Inflammatory macrophage (primary cell): ENCODE data around the gene P2RY14.

Experiments
- DNase-seq, 2 donors: peaks; one replicate each; pipeline ENCODE4 v3.0.0-alpha.2; 2020 to 2022

P2RY14 gene

DNA sequence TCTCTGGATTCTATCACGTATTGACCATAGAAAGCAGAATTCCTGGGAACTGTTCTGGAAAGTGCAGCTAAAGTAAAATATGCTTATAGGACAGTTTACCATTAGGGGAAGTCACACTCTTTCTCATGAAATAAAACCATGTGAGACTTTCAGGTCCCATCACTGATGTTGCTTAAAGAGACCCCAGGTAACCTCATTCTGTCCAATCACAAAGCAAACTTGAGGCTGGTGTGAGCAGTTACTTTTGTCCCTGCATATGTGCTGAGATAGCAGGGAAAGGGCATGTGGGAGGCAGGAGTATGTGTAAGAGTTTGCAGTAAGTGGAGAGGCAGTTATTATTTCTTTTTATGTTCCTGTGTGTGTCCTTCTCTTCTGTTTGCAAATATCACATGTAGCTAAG lies 22.2 kb upstream of the P2RY14 start:
- DNase-seq, result peak in 1 of 2 donors; percentile 72

DNA sequence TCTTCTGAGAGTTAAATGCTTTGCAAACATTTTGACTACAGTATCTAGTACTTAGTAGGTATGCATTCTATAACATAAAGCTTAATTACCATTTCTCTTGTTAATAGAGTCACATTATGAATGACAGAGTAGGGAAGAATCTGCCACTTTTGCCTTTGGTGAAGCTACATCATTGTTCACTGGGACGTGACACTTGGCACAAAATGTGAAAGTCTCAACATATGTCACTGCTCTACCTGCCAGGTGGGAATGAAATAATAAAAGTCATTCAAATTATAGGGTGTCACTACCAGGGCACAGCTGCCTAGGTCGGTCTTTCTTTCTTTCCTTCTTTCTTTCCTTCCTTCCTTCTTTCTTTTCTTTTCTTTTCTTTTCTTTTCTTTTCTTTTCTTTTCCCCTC lies 20.7 kb upstream of the P2RY14 start:
- no peak for DNase-seq

DNA sequence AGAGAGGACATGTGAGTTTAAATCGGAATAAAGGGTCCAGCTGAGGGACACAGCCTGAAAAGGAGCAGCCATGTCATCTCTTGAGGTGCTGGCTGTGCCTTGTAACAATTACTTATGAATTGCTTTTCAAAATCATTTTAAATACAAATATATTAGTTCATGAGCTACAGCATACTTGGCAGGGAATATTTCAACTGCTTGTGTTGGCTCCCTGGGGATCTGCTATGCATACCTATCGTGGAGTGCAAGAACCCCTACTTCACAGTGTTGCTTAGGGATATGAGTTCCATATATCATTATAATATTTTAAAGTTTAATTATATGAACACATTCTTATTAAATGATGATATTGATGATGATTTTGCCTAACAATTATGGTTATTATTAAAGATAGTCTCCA lies 19.1 kb upstream of the P2RY14 start:
- DNase-seq, result no peak

DNA sequence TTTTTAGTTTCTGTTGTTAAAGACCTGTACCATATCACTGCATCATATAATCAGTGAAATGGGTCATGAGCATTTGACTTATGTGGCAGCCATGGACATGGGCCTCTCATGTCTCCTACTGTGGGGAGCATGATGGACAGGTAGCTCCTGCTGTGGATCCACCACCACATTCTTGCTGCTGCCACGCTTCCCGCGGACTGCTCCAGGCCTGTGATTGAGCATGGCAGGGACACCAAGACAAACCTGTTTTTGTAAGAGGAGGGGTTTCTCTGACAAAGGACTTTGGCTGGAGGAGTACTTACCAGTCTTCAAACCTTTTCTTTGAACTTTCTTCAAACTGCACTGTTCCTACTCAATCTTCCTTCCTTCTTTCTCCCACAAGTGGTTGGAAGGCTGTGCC lies 17.9 kb upstream of the P2RY14 start:
- no peak for DNase-seq

DNA sequence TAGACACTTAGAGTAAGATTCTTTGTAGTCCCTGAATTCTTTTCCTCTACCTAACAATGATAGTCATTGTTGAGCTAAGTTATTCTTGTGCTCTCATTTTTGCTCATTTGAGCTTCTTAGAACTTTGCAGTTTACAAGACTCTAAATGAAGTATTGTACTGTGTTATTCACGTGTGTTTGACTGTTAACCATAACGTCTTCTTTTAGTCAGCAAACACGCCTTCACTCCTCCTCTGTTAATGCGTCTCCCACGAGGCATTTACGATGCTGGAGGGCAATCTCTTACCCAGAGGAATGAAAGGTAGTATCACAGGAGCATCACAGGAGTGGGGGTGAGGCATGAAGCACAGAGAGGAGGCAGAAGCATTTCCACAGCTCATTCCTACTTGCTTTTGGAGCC lies 14.8 kb upstream of the P2RY14 start:
- no peak for DNase-seq

DNA sequence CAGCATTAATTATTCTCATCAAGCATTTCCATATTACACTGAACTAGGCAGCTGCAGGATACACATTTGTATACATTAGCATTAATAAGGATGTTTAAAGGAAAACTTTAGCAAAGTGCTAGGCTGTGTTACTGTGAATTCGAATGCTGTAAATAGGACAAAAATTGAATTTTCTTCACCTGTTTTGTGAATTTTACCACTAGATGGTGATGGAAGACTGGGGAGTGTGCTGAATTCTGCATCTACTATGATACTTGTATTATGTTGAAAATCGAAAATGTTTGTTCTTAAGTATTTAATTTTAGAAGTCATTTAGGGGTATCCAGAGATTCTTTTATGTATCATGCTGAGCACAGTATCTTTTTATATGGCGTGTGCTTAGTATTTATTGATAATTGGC lies 12.3 kb upstream of the P2RY14 start:
- peak; percentile 51 to 71 for DNase-seq

DNA sequence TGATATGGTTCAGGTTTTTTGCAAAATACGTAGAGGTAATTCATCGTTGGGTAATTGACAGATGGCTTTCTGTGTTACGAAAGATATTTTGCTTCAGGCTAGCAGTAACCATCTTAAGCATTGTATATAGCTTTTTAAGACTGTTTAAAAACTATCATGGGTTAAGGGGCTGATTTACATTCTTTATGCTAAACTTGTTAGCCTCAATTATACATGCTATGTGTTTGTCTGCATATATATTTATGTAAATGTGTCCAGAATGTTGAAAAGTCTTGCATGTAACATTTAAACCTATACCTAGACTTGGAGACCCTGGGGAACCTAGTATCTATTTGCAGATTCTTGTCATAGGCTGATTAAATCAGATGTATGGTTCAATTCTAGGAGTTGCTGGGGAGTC lies 11.1 kb upstream of the P2RY14 start:
- no peak for DNase-seq

DNA sequence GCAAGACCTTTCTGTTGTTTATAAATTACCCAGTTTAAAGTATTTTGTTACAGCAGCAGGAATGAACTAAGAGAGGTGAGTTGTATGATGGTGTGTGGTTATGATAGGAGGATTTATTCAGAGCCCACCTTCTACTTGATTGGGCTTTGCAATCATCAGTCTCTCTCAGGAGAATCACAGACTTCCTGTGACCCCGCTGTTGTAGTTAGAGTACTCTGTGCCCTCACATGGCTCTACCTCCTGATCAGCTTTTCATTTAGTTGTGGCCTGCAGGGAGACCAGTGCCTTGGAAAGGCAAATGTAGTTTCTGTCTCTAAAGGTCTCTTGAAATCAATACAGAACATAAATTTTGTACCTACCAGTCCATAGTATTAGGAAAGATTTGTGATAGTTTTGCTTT lies 7.6 kb upstream of the P2RY14 start:
- DNase-seq, result no peak

DNA sequence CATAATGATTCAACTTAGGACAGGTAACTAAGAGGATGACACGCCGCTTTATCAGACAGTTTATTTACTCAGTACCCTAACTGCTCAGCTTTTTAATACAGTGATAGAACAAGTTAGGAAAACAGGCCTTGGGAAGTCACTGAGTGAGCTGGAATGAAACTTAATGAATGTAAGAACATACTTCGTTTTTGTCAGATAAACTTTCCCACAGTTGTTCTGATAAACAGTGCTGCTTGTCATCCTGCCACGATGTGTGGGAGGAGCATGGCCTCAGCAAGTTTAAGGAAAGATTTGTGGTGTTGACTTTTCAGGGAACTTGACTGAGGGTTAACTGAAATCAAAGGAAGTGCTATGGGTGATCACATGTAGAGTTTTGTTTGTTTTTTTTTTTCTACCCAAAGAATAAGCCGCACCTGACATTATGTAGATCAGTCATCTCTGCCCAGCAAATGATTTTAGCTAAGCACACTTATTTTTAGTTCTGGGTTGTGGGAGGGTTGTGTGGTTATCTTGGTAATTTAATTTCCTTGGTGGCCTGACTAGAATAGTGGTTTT lies 5.6 kb upstream of the P2RY14 start:
- DNase-seq, result peak; percentile 71 to 86

DNA sequence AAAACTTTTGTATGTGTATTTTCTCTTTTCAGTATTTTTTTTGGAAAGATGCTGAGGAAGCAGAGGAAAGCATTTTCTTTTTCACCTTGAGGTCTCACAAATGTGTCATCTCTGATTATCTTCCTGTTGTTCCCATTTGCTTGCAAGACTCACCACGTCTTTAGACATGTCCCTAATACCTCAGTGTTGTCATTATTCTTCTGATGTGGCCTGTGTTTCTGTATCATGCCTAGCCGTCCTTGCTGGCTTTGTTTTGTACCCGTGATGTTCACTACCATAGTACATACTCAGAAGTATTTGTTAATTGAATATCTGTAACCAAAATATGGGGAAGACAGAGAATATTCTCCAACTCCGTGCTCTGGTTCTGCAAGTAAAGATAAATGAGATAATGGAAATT lies 5.0 kb upstream of the P2RY14 start:
- DNase-seq, result no peak

DNA sequence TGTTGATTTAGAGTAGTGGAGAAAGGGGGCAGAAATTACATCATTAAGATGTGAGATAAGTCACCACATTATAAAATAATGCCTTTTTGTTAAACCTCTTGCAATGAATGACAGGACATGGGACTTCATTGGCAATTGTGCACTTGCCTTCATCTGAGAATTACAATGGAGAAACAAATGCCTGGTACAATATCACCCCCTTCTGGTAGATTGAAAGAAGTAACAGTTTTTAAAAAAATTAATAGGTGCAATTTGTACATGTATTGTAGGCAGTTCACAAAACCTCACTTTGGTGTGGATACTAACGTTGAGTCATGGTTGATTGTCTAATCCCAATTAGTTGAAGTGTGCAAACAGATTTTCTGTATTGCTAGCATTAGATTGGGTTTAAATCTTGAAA lies 4.6 kb upstream of the P2RY14 start:
- DNase-seq, result peak; percentile 35 to 75

DNA sequence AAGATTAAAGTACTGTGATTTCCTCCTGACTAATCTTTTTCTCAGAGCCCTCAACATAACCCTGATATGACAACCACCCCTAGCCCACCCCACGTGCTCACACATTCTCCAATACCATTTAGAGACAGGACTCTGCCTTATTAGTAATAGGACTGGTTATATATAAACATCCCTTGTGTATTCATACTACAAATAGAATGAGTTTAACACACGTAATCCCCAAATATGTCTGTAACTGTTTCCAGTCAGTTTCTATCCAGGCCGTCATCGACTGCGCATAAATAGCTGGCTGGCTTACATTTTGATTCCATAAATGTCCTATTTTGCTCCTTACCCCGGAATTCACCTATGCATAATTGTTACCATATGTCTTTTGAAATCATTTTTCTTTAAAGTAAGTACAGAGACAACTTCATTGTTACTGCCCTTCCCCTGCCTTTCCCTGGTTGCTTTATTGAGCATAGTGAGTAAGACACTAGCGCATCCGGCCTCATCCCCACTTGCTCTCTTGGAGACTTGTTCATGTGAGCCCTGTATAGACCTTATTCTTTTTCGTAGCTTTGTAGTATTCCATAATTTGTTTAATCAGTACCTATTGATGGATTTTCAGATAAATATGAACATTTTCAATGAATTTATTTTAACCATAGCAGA lies 3.5 kb upstream of the P2RY14 start:
- no peak for DNase-seq

DNA sequence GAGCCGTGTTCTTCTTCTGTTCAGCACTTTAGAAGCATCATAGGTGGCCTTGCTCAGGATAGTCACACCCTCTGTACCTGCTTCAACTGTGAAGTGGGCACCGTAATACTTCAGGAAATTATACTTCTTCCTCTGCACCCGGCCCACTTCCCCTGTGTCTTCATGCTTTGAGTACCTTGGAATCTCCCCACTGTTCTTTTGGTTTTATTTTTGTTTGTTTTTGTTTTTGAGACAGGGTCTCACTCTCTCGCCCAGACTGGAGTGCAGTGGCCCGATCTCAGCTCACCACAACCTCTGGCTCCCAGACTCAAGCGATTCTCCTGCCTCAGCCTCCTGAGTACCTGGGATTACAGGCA lies 1.7 kb downstream of the P2RY14 start:
- DNase-seq, result no peak

DNA sequence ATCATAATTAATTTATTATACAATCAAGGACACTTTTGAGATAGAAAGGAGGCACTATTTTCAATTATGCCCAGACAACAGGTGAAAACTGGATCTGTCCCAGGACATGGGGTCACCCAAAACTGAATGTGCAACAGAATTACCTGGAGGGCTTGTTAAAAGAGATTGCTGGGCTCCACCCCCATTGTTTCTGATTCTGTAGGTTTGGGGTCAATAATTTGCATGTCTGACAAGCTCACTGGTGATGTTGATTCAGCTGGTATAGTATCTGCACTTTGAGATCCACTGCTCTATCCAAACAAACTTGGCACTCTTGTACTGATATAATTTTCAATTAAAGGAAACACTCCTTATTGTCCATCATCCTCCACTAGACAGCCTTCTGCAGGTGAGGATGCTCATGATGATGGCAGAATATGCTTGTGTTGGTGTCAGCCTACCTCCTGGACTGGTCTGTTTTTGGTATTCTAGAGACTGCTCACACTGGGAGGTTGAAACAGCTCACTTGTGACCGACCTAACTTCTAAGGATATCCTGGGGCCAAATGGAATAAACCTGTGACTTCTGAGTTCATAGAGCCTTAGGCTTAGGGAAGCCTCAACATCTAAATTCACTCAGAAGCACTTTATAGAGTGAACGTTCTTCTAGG lies 2.2 kb downstream of the P2RY14 start:
- no peak for DNase-seq

DNA sequence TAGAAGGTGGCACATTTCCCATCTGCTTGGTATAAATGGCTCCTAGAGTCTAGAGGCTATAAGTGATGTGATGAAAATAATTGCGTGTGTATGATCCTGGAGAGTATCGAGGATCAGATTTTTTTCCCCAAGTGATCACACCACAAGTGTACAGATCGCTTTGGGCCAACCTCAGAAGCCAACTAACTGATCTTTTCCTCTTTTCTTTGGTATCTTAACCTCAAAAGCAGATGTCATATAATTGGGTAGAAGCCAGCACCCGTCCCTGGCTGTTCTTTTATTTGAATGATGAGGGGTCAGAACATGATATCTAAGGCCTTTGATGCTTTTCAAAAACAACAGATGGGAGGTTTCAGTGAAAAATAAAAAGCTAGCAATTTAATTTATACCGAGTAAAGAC lies 3.3 kb downstream of the P2RY14 start:
- no peak for DNase-seq

DNA sequence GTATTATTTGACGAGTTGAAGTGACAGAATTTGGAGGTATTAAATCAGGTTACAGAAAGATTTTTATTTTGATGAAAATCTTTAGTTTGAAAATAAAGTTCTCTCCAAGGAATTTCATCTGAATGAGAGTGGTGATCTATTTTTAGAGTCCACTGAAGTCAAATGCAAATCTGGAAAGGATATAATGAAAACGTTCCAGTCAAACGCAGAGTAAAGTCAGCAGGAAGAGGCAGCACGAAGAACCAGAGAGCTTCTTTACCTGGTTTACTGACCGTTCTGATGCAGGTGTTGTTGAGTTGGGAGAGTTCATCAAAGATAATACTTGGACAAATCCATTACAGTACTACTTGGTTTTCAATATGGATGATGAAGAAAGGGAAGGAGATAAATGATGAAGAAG lies 8.7 kb downstream of the P2RY14 start:
- no peak for DNase-seq

DNA sequence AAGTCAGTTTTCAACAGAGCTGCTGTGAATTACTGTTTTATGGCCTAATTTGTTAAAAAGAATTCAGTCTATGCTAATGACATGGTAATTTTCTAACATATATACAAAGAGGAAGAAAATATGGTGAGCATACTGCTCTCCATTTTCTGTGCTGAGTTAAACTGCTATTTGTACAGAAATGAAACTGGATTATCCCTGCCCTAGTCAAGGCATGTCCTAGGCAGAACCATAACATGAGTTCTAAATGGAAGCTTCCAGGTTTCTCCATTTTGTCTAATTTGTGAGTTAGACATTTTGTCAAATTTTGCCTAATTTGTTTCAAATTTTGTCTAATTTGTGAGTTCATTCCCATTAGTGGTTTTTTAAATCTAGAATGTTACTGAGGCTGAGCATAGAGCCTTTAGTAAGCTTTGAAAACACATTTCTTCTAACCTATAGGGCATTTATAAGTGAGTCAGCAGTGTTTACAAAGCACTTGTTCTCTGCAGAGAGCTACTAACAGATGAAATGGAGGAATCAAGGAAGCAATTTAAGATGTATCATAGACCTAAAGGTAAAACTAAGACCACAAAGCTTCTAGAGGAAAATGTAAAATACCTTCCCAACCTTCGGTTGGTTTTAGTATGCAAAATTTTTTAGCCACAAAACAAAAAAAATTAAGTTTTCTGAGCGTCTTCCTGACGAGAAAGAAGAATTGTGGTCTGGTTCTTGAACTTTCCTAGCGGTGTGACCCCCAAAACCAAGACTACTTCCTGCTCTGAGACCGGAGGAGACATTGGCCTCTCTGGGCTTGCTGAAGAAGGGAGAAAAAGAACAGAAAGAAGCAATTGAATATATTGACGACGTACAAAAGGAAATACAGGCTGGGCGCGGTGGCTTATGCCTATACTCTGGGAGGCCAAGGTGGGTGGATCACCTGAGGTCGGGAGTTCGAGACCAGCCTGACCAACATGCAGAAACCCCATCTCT lies 9.8 kb downstream of the P2RY14 start:
- DNase-seq, result no peak

DNA sequence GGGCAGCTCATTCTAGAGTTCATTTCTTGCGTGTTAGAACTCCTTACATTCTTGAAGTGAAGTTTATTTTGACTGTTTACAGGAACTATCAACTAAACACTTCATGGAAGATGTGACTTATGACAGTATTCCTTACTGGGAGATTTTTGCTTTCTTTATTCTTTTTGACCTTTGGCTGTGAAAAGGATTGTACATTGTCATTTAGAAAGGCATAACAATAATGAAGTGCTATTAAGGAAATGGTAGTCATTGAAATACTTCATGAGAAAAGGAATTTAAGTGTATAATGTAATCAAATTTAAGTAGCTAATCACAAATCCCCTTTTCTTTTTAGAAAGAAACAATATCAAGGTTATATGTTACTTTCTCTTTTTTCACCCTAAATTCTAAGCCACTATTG lies 11.3 kb downstream of the P2RY14 start:
- DNase-seq, result no peak

DNA sequence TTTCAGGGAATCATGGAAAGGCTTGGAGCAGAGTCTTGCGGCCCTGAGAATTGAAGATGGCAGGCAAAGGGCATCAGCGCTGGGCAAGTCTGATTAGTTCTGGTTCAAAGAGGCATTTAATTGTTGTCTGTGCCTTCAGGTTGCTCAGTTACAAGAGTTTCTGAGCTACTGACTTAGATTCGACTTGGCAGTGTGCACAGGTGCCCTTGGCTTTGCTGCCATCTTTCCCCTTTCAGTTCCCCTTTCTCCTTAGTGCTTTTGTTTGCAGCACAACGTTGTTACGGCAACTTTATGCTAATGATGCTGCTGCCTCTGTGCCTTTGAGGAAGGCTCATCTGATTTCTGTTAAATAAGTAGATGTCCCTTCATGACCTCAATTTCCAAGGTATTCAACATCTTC lies 12.5 kb downstream of the P2RY14 start:
- DNase-seq, result peak; percentile 79 to 88

DNA sequence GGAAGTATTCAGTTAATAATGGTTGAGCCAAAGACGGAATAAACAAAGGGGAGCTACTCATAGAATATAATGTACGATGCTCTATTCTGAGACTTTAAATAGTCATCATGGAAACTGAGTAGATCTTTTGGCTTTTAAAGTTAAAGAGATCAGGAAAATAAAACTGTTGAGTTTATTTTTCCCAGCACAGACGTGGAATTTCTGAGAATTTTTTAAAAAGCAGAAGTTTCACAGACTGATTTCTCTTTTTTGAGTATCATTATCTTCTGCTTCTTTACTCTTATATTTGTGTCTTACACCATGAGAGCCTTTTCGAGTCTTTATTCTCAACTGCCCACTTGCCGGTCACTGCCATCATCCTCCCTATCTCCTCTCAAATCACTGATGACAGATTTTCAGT lies 13.2 kb downstream of the P2RY14 start:
- DNase-seq, result peak; percentile 13 to 62

DNA sequence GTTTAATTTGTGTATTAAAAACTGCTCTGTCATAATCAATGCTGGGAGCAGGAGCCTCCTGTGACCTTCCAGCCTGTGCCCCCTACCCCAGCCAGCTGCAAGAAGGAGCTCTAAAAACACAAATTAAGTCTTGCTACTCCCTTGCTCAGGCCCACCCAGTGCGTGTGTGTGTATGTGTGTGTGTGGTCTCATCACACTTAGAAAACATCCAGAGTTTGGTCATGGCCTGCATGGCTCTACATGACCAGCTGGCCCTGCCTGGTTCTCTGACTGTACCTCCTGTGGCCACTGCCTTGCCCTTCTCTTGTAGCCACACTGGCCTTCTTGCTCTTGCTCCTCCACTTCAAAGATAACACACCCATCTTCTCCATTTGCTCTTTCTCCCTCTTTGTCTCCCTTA lies 13.7 kb downstream of the P2RY14 start:
- peak in 1 of 2 donors; percentile 13 for DNase-seq

DNA sequence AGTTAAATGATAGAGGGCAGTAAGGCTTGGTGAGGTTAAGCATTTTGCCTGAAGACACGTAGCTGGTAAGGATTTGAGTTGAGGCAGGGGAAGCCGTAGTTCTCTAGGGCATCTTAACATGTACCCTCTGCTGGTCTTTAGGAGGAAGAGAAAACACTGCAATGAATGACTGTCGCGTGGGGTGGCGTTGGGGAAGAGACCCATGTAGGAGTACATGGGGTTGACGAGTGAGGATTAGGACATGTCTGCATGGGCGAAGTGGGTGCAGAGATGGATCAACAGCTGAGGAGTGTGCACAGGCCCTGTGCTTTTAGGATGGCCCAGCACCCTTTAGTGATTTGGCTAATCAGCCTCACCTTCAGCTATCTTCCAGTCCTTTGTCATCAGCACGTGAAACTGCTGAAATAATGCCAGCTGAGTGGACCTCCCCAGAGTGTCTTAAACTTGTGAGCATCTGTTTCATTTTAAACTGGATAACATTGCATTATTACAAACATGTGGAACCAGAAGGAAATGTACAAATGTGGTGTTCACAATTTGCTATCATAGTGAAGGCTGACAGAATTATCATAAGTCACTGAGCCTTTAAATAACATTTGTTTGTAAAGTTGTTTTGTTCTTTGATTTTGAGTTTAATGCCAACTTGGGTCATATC lies 15.3 kb downstream of the P2RY14 start:
- peak; percentile 56 to 79 for DNase-seq

DNA sequence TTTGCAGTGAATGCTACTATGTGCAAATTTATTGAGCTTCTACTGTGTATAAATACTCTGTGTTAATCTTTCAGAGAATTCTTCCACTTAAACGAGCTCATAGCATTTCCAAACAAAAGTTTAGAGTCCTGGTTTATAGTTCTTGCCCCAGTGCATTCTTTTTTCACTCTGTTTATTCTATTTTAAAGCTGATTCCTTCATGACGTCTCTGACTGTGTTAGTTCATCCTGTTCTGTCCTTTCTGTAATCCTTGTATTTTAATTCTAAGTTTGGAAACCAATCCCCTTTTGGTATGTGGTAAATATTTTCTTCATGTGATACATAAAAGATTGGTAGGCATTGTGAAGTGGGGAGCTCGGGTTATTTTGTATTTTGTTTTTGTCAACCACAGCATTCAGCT lies 18.7 kb downstream of the P2RY14 start:
- DNase-seq, result no peak
